DOHH2 (cell line): ENCODE results near the gene PLVAP.

ENCODE experiments used
- H3F3A ChIP-seq: fragments of 200-600 bp; sonication (generic), shearing (Covaris generic); 2 replicates; pipeline ENCODE4 v1.6.0; 2016; ENCODE audit warnings: antibody characterized with exemption, mild to moderate bottlenecking; ENCODE audit not compliant: control insufficient read depth, insufficient read depth
- H3K27ac ChIP-seq: fragments of 200-600 bp; sonication (generic); 2 replicates; pipeline ENCODE4 v1.5.1; 2014; ENCODE audit warnings: low read depth, mild to moderate bottlenecking, low read length, moderate library complexity
- H3K27me3 ChIP-seq: fragments of 200-600 bp; sonication (generic); 2 replicates; pipeline ENCODE4 v1.6.1; 2014; ENCODE audit warnings: mild to moderate bottlenecking, low read length, mixed read lengths; ENCODE audit not compliant: control insufficient read depth
- H3K36me3 ChIP-seq: fragments of 200-600 bp; sonication (generic); 2 replicates; pipeline ENCODE4 v1.6.1; 2014; ENCODE audit warnings: mild to moderate bottlenecking, low read length, moderate library complexity, mixed read lengths; ENCODE audit not compliant: control insufficient read depth
- H3K4me1 ChIP-seq: fragments of 200-600 bp; sonication (generic); 2 replicates; pipeline ENCODE4 v1.6.1; 2014; ENCODE audit warnings: mild to moderate bottlenecking, low read length, mixed read lengths; ENCODE audit not compliant: control insufficient read depth
- H3K4me2 ChIP-seq: fragments of 200-600 bp; sonication (generic); 2 replicates; pipeline ENCODE4 v1.6.0; 2014; ENCODE audit warnings: mild to moderate bottlenecking, low read length, moderate library complexity
- H3K4me3 ChIP-seq: fragments of 200-600 bp; sonication (generic); 2 replicates; pipeline ENCODE4 v1.5.1; 2014; ENCODE audit warnings: mild to moderate bottlenecking, low read length, mixed read lengths
- H3K79me2 ChIP-seq: fragments of 200-600 bp; sonication (generic); 2 replicates; pipeline ENCODE4 v1.6.1; 2014; ENCODE audit warnings: mild to moderate bottlenecking, low read length, mixed read lengths; ENCODE audit not compliant: control insufficient read depth
- H3K9me2 ChIP-seq: fragments of 200-600 bp; sonication (generic); replicated peaks from 2 replicates; pipeline ENCODE4 v1.6.1; 2014; ENCODE audit warnings: mild to moderate bottlenecking, low read length, mixed read lengths; ENCODE audit not compliant: control insufficient read depth
- H3K9me3 ChIP-seq: fragments of 200-600 bp; sonication (generic); 2 replicates; pipeline ENCODE4 v1.6.1; 2014; ENCODE audit warnings: antibody characterized with exemption, low read length, mixed read lengths; ENCODE audit not compliant: control insufficient read depth, insufficient read depth
- H4K20me1 ChIP-seq: fragments of 200-600 bp; sonication (generic); 2 replicates; pipeline ENCODE4 v1.6.0; 2014; ENCODE audit warnings: low read depth, mild to moderate bottlenecking, antibody characterized with exemption, low read length, moderate library complexity; ENCODE audit not compliant: control insufficient read depth, insufficient read depth
- CTCF ChIP-seq: fragments of 200-600 bp; sonication (generic); IDR thresholded peaks from one replicate; pipeline ENCODE4 v1.5.1; 2014; ENCODE audit warnings: antibody characterized with exemption, mild to moderate bottlenecking, low read depth, low read length; ENCODE audit not compliant: poor library complexity, severe bottlenecking
- EZH2phosphoT487 ChIP-seq: fragments of 200-600 bp; sonication (generic); IDR thresholded peaks from 2 replicates; pipeline ENCODE4 v1.6.1; 2017; ENCODE audit warnings: borderline replicate concordance, mild to moderate bottlenecking, antibody characterized with exemption, low read length, moderate library complexity, mixed read lengths

The PLVAP gene

GRCh38 chr19:17336872-17337674 lies 40.1 kb downstream of the PLVAP start, which contains the start of gene GTPBP3:
GTPBP3 (plus strand) TSS chr19:17337553; CDS start chr19:17337612, 59 bp downstream.
- peak within 1 kb of the TSS; percentile 96 for H3K4me2 ChIP-seq
- peak within 1 kb of the TSS; percentile 96 for H3K4me3 ChIP-seq
- peaks cover 45% of the 10 kb centered on the region for H3K4me1 ChIP-seq
- TF ChIP-seq EZH2phosphoT487: no peak
- TF ChIP-seq CTCF: no peak
- H3K9me2 ChIP-seq: no peaks in the 10 kb centered on the region
- H3K9me3 ChIP-seq: peaks cover 10% of the 10 kb centered on the region; the same call in 1 of the 2 replicates
- H3K27me3 ChIP-seq: no peaks in the 10 kb centered on the region
- H3K27ac ChIP-seq: peak within 1 kb of the TSS; percentile 76
- H3F3A ChIP-seq: peaks cover 8% of the 10 kb centered on the region
- no peaks in the 10 kb centered on the region; the same call in 1 of the 2 replicates for H4K20me1 ChIP-seq
- H3K79me2 ChIP-seq: peaks cover 25% of the 10 kb centered on the region
- peaks cover 35% of the 10 kb centered on the region for H3K36me3 ChIP-seq

- no peaks in the 10 kb centered on the region for H3K9me2 ChIP-seq
- H4K20me1 ChIP-seq: no peaks in the 10 kb centered on the region
- H3F3A ChIP-seq: peaks cover 8% of the 10 kb centered on the region
- H3K79me2 ChIP-seq: peaks cover 21% of the 10 kb centered on the region
- H3K27ac ChIP-seq: no peak overlapping the region
- H3K4me3 ChIP-seq: no peak overlapping the region; the same call in 1 of the 2 replicates
- H3K36me3 ChIP-seq: peaks cover 22% of the 10 kb centered on the region
- H3K9me3 ChIP-seq: peaks cover 10% of the 10 kb centered on the region; the same call in 1 of the 2 replicates
- H3K4me2 ChIP-seq: peak overlapping the region; percentile 96
- TF ChIP-seq CTCF (no peak), EZH2phosphoT487 (no peak)
- peaks cover 44% of the 10 kb centered on the region for H3K4me1 ChIP-seq
- H3K27me3 ChIP-seq: no peaks in the 10 kb centered on the region
Observed at GRCh38 chr19:17335575-17335974, 41.6 kb downstream of the PLVAP start.

- peak within 1 kb of the TSS; percentile 86 for H3K4me3 ChIP-seq
- H3K4me2 ChIP-seq: peak within 1 kb of the TSS; percentile 96
- peaks cover 22% of the 10 kb centered on the region for H3K36me3 ChIP-seq
- H3K27ac ChIP-seq: no peak within 1 kb of the TSS
- no peaks in the 10 kb centered on the region for H4K20me1 ChIP-seq
- peaks cover 10% of the 10 kb centered on the region; the same call in 1 of the 2 replicates for H3K9me3 ChIP-seq
- H3K9me2 ChIP-seq: no peaks in the 10 kb centered on the region
- no peaks in the 10 kb centered on the region for H3K27me3 ChIP-seq
- no peak for TF ChIP-seq CTCF
- no peak for TF ChIP-seq EZH2phosphoT487
- peaks cover 8% of the 10 kb centered on the region for H3F3A ChIP-seq
- peaks cover 21% of the 10 kb centered on the region for H3K79me2 ChIP-seq
- peaks cover 40% of the 10 kb centered on the region for H3K4me1 ChIP-seq
Observed at GRCh38 chr19:17334414-17335409, 42.4 kb downstream of the PLVAP start, which contains the start of gene ANO8. ANO8 (minus strand) TSS chr19:17334855; CDS start chr19:17334670, 185 bp downstream.
